NCI-H460 (cell line): ENCODE data around the gene GATA3. TPM values are rescaled to one million over a fixed set of nuclear protein-coding genes. Genes with fewer than 3 reads are reported as not detected.

ENCODE experiments used
- DNase-seq: peaks from one replicate; pipeline ENCODE4 v3.0.0-alpha.2; 2016; ENCODE audit warnings: low read depth; ENCODE audit errors: extremely low read depth
- total RNA-seq: library from RNA; depleted of rRNA; stranded (reverse); fragments of >200 nt; shearing (Covaris generic); gene quantifications from 2 replicates; pipeline ENCODE4 v1.2.3, GENCODE V29; 2014

The GATA3 gene
- total RNA-seq, 1 experiment from 2014 or later: 0.12 TPM

DNA sequence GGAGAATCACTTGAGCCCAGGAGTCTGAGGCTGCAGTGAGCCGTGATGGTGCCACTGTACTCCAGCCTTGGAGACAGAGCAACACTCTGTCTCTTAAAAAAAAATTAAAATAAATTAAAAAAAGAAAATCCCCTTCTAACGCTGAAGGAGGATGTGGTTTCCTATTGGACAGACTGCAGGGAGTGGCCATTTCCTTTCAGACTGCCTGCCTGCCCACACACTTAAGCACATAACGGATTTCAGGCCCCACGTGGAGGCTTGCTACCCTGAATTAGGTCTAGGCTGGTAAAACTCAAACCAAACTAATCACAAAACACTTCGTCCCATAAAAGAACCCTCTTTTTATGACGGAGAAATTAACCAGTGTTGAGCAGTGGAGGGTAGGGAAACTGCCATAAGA, 34.0 kb downstream of the GATA3 start:
- DNase-seq: no peak

DNA sequence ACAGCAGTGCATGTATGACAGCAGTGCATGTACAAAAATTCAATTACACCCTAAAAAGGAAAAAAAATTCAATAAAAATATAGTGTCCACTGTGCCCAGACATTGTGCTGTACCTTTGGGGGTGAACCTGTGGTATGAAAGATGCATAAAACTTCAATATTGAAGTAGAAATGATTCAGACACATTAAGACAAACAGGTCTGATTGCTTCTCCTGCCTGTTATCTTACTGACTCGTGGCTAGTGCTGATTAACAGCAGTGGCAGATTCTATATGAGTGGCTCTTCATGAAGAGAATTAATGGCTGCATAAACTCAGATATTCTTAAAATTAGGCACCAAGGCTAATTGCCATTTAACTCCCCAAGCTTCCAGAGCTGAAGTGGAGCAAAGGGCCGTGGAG, 37.9 kb downstream of the GATA3 start:
- no peak for DNase-seq

DNA sequence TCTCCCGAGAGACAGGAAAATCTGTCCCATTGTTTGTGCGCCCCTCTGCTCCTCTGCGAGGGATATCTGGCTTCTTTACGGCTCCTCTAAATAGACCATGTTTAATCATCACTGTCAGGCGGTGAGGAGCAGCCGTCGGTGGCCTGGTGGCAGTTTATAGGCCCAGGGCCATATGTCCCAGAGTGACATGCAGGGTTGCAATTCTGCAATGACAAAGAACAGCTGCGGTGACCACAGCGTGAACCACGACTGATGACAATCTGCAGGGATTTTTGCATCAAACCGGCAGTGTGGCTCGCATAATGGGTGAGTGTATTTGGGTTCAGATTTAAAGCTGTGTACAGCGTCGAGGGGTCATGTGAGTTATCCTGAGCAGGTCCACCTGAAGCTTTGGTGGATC, 41.5 kb downstream of the GATA3 start:
- no peak for DNase-seq

DNA sequence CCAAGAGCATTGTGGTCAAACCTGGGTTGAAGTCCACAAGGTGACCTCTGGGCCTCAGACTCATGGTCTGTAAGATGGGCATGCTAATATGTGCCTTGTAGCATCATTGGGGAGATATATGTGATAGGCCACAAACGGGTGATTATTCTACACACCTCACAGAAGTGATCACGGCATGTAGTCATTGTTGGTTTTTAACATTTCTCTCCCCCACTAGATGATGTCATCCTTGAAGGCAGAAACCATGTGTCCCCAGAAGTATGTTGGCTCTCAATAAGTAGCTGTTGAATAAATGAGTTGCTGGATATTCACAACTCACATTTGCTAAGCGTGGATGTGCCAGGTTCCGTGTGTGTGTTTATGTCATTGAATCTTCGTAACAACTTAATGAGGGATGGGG, 42.4 kb downstream of the GATA3 start:
- no peak for DNase-seq

DNA sequence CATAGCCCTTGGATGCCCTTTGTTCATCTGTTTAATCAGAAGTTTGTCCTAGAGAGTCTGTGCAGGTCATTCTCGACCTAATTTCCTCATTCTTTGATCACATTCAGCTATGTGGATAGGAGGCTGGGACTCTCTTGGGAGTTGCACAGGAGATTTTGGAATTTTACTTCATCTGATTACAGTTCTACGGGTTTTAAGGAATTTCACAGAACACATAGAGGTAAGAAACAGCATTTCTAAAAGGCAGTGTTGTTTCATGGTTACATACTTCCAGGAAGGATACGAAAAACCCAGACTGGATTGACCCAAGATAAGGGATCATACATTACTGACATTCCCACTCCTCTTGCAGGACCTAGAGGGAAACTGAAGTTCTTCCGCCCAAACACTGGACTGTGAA, 45.9 kb downstream of the GATA3 start:
- no peak for DNase-seq

DNA sequence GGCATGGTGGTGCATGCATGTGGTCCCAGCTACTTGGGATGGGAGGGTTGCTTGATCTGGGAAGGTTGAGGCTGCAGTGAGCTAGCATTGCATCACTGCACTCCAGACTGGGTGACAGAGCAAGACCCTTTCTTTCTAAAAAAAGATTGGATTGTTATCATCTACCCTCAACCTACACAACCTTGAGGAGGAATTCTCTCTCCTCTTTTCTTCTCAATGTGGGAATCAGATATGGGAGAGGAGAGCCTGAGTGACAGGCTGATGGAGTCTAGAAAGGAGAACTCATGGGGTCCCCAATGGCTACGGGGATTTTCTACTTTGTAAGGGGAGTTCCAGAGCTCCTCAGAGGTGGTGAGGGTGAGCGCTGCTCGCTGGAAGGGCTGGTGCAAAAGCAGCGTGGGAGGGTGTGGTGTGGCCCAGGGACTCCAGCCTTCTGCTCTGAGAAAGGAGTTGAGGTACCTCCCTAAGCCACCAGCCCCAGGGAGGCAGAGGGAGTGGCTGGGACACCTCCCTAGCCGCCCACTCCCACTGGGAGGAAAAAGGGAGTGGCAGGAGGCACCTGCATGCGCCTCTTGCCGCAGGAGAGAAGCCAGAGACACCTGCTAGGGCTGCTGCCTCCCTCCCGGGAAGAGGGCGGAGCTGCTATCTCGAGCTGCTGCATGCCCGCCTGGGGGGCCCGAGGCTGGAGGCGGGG, 48.4 kb downstream of the GATA3 start:
- no peak for DNase-seq

DNA sequence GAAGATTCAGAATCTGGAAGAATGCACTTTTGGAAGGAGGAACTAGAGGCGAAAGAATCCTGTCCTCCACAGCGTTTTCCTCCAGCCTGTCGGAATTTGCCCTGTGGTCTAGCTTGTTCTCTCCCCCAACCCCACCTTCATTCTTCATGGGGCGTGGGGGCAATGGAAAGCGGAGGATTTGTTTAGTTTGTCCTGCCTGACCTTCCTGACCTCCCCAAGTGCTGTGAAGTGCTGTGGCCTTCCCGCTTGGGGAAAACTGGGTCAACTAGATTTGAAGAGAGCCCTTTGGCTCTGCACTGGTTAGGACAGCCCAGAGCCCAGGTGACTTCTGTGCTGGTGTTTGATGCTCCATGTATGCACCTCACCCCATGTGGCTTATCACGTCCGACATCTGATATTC, 49.1 kb downstream of the GATA3 start:
- no peak for DNase-seq

DNA sequence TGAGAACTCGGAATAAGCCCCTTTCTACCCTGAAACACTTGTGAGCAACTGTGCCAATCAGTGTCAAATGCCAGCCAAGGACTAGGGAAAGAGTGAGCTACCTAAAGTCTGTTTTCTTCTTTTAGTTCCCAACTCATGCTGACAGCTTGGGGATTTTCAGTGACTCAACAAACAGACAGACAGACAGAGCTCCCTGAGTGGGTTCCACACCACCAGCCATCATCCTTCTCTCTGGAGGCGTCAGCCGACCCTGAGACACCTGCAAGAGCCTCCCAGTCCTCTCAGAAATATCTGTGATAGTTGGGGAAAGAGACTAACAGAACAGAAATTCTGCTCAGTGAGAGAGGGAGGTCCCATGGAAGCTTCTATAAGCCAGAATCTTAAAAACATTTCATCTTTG, 49.5 kb downstream of the GATA3 start:
- no peak for DNase-seq

DNA sequence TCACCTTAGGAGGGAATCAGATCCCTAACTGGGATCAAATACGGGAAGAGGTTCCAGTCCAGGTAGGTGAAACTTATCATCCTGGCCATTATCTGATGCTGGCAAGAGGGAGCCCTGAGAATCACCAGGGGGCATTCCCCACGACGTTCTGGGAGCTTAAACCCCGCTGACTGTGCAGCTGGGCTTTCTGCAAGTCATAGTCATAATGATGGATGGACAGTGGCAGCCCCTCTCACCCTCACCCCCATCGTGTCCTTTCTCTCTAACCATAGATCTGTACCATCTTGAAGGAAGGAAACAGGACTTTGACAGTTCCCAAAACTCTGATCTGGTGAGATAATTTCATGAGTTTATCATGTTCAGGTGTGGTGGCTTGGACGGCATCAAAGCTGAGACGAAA, 50.2 kb downstream of the GATA3 start:
- no peak for DNase-seq

DNA sequence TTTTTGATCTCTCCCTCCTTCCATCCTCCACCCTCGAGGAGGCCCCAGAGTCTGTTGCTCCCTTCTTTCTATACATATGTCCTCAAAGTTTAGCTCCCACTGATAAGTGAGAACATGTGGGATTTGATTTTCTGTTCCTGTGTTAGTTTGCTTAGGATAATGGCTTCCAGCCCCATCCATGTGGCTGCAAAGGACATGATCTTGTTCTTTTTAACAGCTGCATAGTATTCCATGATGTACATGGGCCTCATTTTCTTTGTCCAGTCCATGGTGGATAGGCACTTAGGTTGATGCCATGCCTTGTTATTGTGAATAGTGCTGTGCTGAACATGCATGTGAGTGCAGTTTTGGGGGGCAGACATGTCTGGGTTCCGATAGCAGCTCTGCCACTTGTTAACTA, 51.4 kb downstream of the GATA3 start:
- no peak for DNase-seq

DNA sequence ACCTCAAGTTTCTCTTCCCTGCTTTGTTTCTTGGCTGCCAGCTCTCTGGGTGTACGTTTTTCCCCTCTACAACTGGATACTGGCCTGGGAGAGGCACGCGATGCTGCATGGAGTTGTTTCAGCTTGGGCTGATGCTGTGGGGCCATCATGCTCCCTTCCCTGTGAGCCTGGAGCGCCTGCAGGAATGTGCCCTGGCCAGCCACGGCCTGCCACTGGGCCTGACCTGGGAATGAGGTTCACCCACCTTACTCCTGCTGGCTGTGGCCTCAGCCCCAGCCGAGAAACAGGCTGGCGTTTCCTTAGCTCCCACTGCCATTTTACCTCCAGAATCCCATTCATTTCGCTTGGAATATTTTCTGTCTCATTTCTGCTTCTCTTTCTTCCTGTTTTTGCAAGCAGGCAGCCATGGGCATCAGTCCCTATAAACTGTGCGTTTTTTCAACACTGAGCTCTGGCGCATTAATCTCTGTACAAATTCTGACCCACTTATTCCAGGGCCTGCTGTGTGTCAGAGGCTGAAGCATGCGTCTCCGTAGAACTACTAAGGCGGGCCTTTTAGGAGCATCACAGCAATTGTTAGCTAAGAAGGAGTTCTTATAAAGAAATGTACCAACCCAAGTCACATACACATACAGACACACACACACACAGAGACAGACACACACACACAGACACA, 57.9 kb downstream of the GATA3 start:
- DNase-seq: no peak

DNA sequence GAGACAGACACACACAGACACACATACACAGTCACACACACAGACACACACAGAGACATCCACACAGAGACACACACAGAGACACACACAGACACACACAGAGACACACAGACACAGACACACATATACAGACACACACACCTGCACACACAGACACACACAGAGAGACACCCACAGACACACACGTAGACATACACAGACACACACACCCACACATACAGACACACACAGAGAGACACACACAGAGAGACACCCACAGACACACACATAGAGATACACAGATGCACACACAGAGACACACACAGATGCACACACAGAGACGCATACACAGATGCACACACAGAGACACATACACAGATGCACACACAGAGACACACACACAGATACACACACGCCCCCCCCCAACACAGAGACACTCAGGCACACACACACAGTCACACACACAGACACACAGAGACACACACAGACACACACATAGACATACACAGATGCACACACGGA, 58.5 kb downstream of the GATA3 start:
- DNase-seq: no peak

DNA sequence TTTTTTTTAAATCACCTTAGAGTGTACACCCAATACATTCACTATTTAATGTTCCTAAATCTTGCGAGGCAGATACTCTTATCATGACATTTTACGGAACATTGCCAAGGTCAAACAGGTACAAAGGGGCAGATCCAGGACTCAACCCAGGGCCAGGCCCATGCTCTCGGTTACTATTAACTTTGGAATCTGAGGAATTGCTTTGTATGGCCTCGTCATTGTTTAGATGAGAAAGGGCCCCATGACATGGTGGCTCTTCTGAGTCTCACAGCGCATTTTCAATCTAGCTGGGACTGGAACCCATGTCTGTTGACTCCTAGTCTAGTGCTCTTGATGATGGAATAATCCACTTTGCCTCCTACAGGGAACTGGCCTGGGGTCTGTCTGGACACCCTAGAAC, 59.1 kb downstream of the GATA3 start:
- DNase-seq: no peak

DNA sequence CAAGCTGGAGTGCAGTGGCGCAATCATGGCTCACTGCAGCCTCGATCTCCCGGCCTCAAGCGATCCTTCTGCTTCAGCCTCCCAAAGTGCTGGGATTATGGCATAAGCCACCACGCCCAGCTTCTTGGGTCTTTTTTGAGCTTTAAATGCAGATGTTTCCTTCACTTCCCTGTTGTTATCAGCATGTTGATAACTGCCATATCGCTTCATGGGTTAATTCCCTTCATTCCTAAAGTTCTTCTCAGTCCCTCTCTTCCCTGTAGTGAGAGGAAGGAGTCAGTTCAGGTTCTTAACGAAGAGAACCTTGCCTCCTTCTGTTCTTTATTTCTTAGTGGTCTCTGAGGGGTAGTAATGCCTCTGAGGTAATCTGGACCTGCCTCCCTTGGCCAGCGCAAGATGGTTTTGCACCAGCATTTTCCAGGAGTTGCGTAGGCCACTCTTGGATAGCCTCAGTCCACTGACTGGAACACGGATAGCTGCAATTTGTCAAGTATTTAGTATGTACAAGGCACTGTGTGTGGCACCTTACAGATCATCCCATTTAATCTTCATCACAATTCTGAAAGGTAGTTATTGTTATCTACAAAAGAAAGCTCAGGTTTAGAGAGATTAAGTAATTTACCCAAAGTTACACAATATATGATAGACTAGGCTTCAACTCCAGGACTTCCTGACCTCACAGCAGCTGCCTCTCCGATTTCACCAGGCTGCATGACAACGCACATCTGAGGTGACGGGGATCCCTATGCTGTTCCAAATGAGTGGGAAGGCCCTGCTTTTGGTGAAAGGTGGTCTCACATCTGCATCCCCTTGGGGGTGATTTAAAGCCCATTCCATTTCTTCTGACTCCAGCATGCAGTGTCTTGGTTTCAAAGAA, 60.5 kb downstream of the GATA3 start:
- no peak for DNase-seq

DNA sequence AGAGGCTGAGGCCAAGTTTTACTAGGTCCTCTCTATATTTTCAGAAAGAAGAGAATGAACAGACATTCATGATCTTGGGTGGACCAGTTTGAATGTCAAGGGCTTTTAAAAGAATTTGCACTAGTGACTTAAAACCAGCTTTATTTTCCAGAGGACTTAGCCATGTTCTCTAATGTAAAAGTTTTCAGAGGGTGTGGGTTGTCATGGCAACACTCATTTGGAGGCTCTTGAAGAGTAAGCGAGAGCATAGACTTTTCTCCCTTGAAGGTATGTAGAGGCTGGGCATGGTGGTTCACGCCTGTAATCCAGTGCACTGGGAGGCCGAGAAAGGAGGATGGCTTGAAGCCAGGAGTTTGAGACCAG, 61.1 kb downstream of the GATA3 start:
- no peak for DNase-seq

DNA sequence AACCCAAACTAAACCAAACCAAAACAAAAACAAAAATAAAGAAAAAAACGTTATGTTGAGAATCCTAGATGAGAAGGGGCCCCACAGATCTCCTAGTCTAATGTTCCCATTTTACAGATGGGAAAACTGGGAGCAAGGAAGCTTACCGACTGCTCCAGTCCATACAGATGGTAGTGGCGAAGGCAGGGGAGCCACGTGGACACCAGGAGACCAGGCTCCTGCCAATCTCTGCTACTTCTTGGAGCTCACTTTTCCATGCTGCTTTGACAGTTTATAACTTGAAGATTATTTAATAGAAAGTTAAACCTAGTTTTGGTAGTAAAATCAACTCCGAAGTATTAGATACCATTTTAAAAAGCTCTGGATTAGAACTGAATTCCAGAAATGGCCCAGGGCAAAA, 62.0 kb downstream of the GATA3 start:
- DNase-seq: no peak

DNA sequence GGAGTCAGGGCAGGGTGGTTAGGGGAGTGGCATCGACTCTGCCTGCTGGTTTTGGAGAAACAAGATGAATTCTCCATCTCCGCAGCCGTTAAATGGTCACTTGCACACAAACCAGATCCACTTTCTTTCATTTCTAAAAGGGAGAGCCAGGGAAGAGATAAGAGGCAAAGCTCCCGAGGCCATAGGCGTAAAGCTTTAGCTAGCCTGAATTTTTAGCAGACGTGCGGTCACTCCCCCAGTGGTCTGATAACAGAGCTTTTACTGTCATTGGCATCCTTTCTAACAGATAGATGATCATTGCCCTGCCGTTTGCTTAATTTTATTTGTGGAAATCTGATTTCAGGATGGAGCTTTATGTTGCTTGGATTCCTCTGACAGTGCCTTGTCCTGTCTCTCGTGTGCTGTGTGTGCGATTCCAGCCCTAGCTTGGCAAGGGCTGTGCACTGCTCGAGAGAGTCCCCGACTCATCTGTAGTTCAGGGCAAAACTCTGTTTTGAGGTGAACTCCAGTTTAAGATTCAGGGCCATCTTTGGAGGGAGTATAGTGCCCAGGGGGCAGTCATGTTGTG, 62.5 kb downstream of the GATA3 start:
- DNase-seq: no peak

DNA sequence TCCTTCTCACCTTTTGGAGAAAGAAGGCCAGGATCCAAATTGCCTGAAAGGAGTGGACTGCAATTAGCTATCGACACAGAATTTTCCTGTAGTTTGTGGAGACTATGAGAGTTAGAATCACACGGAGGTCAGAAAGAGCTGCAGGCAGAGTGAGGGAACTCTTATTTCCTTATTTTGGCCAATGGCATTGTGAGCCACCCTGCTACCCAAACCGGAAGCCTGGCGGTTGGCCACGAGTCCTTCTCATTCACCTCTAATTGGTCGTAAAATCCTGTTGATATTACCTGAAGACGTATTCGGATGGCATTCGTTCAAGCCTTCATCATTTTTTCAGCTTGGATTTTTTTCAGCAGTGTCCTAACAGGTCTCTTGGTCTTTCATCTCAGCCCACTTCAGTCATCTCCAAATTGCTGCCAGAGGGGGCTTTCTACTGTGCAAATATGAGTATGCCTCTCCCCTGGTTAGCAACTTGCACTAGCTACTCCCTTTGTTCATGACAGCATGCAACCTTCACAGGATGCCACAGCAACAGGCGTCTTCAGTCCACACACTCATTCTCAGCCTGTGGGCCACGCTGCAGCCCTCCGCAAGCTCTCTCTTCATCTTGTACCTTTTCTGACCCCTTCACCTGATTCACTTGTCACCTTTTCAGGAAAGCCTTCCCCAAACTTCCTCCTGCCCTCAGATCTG, 66.9 kb downstream of the GATA3 start:
- no peak for DNase-seq

DNA sequence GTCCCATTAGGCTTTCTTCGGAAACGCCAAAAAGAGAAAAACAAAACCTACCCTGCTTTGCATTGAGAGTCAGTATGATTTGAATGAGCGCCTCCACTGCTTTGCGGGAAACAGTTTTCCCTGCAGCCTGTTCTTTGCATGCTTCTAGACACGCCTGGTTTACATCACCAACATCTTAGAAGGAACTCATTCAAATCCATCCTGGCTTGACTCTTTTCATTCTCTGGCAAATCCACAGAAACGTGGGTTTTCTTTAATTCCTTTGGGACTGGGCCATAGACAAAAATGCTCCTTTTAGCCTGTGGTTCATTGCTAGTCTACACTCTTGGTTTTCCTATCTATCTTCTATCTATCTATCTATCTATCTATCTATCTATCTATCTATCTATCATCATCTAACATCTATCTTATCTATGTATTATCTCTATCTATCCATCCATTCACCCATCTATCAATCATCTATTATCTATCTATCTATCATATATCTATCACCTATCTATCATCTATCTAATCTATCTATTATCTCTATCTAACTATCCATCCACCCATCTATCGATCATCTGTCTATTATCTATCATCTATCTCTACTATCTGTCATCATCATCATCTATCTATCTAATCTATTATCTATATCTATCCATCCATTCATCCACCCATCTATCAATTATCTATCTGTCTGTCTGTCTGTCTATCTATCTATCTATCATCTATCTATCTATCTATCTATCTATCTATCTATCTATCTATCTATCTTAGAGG, 68.3 kb downstream of the GATA3 start:
- DNase-seq: no peak

DNA sequence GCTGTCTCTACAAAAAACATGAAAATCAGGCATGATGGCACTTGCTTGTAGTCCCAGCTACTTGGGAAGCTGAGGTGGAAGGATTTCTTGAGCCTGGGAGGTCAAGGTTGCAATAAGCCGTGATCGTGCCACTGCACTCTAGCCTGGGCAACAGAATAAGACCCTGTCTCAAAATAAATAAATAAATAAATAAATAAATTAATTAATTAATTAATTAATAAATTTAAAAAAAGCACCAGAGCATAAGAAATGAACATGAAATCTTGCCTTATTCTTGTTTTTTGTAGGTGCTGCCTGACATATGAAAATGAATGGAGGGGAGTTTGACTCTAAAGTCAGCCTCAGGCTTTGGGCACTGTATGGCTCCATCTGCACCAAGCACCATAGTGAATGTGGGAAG, 69.9 kb downstream of the GATA3 start:
- no peak for DNase-seq
